OCI-LY7 (cell line): ENCODE results near the gene PTP4A2. TPM values are rescaled to one million over a fixed set of nuclear protein-coding genes. Genes with fewer than 3 reads are reported as not detected.

Source experiments
- BruUV-seq: library from RNA; stranded (reverse); fragments of 400-500 nt; replicated peaks from 2 replicates; lab custom pipeline; 2021; lab: Mats Ljungman, UMichigan
- CTCF ChIA-PET: fragments of 300-600 bp; sonication (Branson Sonifier 250); formaldehyde crosslinking; loops from one replicate; lab custom pipeline; 2022; ENCODE audit warnings: antibody characterized with exemption; ENCODE audit not compliant: unreplicated experiment; lab: Charles Lee
- POLR2A ChIA-PET: fragments of 300-600 bp; sonication (Branson Sonifier 250); formaldehyde crosslinking; loops from one replicate; lab custom pipeline; 2022; ENCODE audit warnings: antibody characterized with exemption; lab: Charles Lee
- DNase-seq: peaks from one replicate; pipeline ENCODE4 v3.0.0-alpha.2; 2015; ENCODE audit warnings: low spot score
- H2AFZ ChIP-seq: fragments of 200-600 bp; sonication (generic), shearing (Covaris generic); 2 replicates; pipeline ENCODE4 v1.6.1; 2014; ENCODE audit warnings: mild to moderate bottlenecking, antibody characterized with exemption, low read length, moderate library complexity
- H3K27ac ChIP-seq: fragments of 200-600 bp; sonication (generic); 2 replicates; pipeline ENCODE4 v1.5.1; 2014; ENCODE audit warnings: mixed run types, low read depth, mild to moderate bottlenecking, moderate library complexity, low read length, inconsistent platforms; ENCODE audit not compliant: poor library complexity, severe bottlenecking
- H3K36me3 ChIP-seq: fragments of 200-600 bp; sonication (generic); 2 replicates; pipeline ENCODE4 v1.6.1; 2014; ENCODE audit warnings: mild to moderate bottlenecking, antibody characterized with exemption, low read length, moderate library complexity, mixed read lengths; ENCODE audit not compliant: insufficient read depth
- H3K4me1 ChIP-seq: fragments of 200-600 bp; sonication (generic); 2 replicates; pipeline ENCODE4 v1.5.1; 2014; ENCODE audit warnings: mild to moderate bottlenecking, low read length; ENCODE audit not compliant: insufficient read depth, poor library complexity, severe bottlenecking
- H3K4me2 ChIP-seq: fragments of 200-600 bp; sonication (generic); 2 replicates; pipeline ENCODE4 v1.6.1; 2014; ENCODE audit warnings: mild to moderate bottlenecking, low read length
- H3K4me3 ChIP-seq: fragments of 200-600 bp; sonication (generic); 2 replicates; pipeline ENCODE4 v1.5.1; 2014; ENCODE audit warnings: mild to moderate bottlenecking, low read depth, low read length; ENCODE audit not compliant: poor library complexity, severe bottlenecking
- H3K79me2 ChIP-seq: fragments of 200-600 bp; sonication (generic); 2 replicates; pipeline ENCODE4 v1.6.1; 2016; ENCODE audit warnings: low read depth, mild to moderate bottlenecking, low read length, moderate library complexity, mixed read lengths; ENCODE audit not compliant: insufficient read depth
- H3K9me2 ChIP-seq: fragments of 200-600 bp; sonication (generic); 2 replicates; pipeline ENCODE4 v1.6.1; 2016; ENCODE audit warnings: mild to moderate bottlenecking, low read length, mixed read lengths; ENCODE audit not compliant: insufficient read depth
- H3K9me3 ChIP-seq: fragments of 200-600 bp; sonication (generic); 2 replicates; pipeline ENCODE4 v1.6.1; 2014; ENCODE audit warnings: mild to moderate bottlenecking, mixed run types, low read length, mixed read lengths
- H4K20me1 ChIP-seq: fragments of 200-600 bp; sonication (generic); 2 replicates; pipeline ENCODE4 v1.6.1; 2014; ENCODE audit warnings: mild to moderate bottlenecking, antibody characterized with exemption, low read length, moderate library complexity, mixed read lengths; ENCODE audit not compliant: insufficient read depth
- CTCF ChIP-seq: fragments of 200-600 bp; sonication (generic); conservative IDR thresholded peaks from 2 replicates; pipeline ENCODE4 v1.5.1; 2014; ENCODE audit warnings: mild to moderate bottlenecking, antibody characterized with exemption, low read length, moderate library complexity, mixed read lengths
- EZH2phosphoT487 ChIP-seq: fragments of 200-600 bp; sonication (generic); IDR thresholded peaks from 2 replicates; pipeline ENCODE4 v1.6.1; 2018; ENCODE audit warnings: low read depth, borderline replicate concordance, mild to moderate bottlenecking, mixed run types, antibody characterized with exemption, low read length, moderate library complexity, mixed read lengths
- intact Hi-C: fragments of 100-400 bp; cut with micrococcal nuclease; formaldehyde crosslinking; loops from one replicate; pipeline ENCODE4 v1.10.0; 2022; ENCODE audit not compliant: unreplicated experiment
- total RNA-seq, 2 experiments: library from RNA; depleted of rRNA in 1 of 2; stranded (reverse); fragments of >200 nt in 1 of 2; shearing (Covaris generic) in 1 of 2; gene quantifications; 2 replicates each; pipeline ENCODE4 v1.2.3, GENCODE V29; 2014 to 2022

PTP4A2 gene
- total RNA-seq, 2 experiments from 2014 or later, result 196 to 208 TPM

GRCh38 chr1:31857863-31858262 lies 80.3 kb downstream of the PTP4A2 start:
- Histone ChIP-seq H2AFZ (no peak overlapping the region), H3K4me2 (no peak overlapping the region), H3K9me3 (no peaks in the 10 kb centered on the region), H3K36me3 (no peaks in the 10 kb centered on the region), H3K27ac (no peak overlapping the region), H3K9me2 (no peaks in the 10 kb centered on the region), H3K79me2 (no peaks in the 10 kb centered on the region), H3K4me1 (peaks cover 7% of the 10 kb centered on the region), H4K20me1 (no peaks in the 10 kb centered on the region), H3K4me3 (no peak overlapping the region)
- POLR2A ChIA-PET, result interaction anchor here (1.0 to 1.4 kb wide), 3 partner anchors 38 to 97 kb away, joined by 3 to 4 read pairs (median 4); no protein-coding TSS in a partner anchor
- CTCF ChIA-PET, result no interaction called here
- intact Hi-C loops, result no loop called here
- no TSS peak for BruUV-seq
- DNase-seq, result no peak
- TF ChIP-seq CTCF (no peak), EZH2phosphoT487 (no peak)

Other genes starting within 250 kb of the PTP4A2 start
- not detected in 2 replicates for gene COL16A1, start 234.4 kb downstream of the PTP4A2 start, total RNA-seq (2014; rRNA removed; shearing (Covaris generic))
- not detected in 2 replicates for gene COL16A1, start 234.4 kb downstream of the PTP4A2 start, total RNA-seq (2022)
- gene ADGRB2, start 174.0 kb downstream of the PTP4A2 start, total RNA-seq (2014; rRNA removed; shearing (Covaris generic)), result 4.0 and 4.1 TPM in 2 replicates
- 11.4 and 11.5 TPM in 2 replicates for gene ADGRB2, start 174.0 kb downstream of the PTP4A2 start, total RNA-seq (2022)
- gene SPOCD1, start 122.3 kb downstream of the PTP4A2 start, total RNA-seq (2014; rRNA removed; shearing (Covaris generic)), result 0.60 and 0.85 TPM in 2 replicates
- gene SPOCD1, start 122.3 kb downstream of the PTP4A2 start, total RNA-seq (2022), result 1.0 and 1.1 TPM in 2 replicates
- 87.7 and 94.7 TPM in 2 replicates for gene KHDRBS1, start 75.5 kb upstream of the PTP4A2 start, total RNA-seq (2014; rRNA removed; shearing (Covaris generic))
- 200 and 220 TPM in 2 replicates for gene KHDRBS1, start 75.5 kb upstream of the PTP4A2 start, total RNA-seq (2022)
- 10.0 and 11.3 TPM in 2 replicates for gene TMEM39B, start 134.6 kb upstream of the PTP4A2 start, total RNA-seq (2014; rRNA removed; shearing (Covaris generic))
- gene TMEM39B, start 134.6 kb upstream of the PTP4A2 start, total RNA-seq (2022), result 35.9 and 38.8 TPM in 2 replicates
- gene KPNA6, start 169.7 kb upstream of the PTP4A2 start, total RNA-seq (2014; rRNA removed; shearing (Covaris generic)), result 16.6 and 19.5 TPM in 2 replicates
- gene KPNA6, start 169.7 kb upstream of the PTP4A2 start, total RNA-seq (2022), result 36.3 and 40.7 TPM in 2 replicates
- gene TXLNA, start 241.3 kb upstream of the PTP4A2 start, total RNA-seq (2014; rRNA removed; shearing (Covaris generic)), result 42.0 and 47.5 TPM in 2 replicates
- gene TXLNA, start 241.3 kb upstream of the PTP4A2 start, total RNA-seq (2022), result 46.4 and 47.3 TPM in 2 replicates